ENCODE measurements around the gene SHC4.

Gene SHC4

GRCh38 chr15:48868536-48868935, 95.2 kb downstream of the SHC4 start:
- TF ChIP-seq CTCF (IDR thresholded peaks at IDR 0.05; ENCODE audit: low read depth, low read length, missing control alignments), result no peak
- DNase-seq (ENCODE audit: low read depth), result no peak
- H3K4me3 ChIP-seq (ENCODE audit: low read depth, low read length), result no peak overlapping the region

- H3K4me3 ChIP-seq (ENCODE audit: low read depth, low read length), result no peak overlapping the region
- no peak for TF ChIP-seq CTCF (IDR thresholded peaks at IDR 0.05; ENCODE audit: low read depth, low read length, missing control alignments)
- no peak for DNase-seq (ENCODE audit: low read depth)
These were observed 95.7 kb downstream of the SHC4 start for GRCh38 chr15:48868023-48868422.

GRCh38 chr15:48866141-48866563, 97.6 kb downstream of the SHC4 start:
- no peak overlapping the region for H3K4me3 ChIP-seq (ENCODE audit: low read depth, low read length)
- no peak for TF ChIP-seq CTCF (IDR thresholded peaks at IDR 0.05; ENCODE audit: low read depth, low read length, missing control alignments)
- no peak for DNase-seq (ENCODE audit: low read depth)

GRCh38 chr15:48865370-48866079, 98.2 kb downstream of the SHC4 start:
- DNase-seq (ENCODE audit: low read depth), result no peak
- H3K4me3 ChIP-seq (ENCODE audit: low read depth, low read length), result no peak overlapping the region
- no peak for TF ChIP-seq CTCF (IDR thresholded peaks at IDR 0.05; ENCODE audit: low read depth, low read length, missing control alignments)

- DNase-seq (ENCODE audit: low read depth), result no peak
- H3K4me3 ChIP-seq (ENCODE audit: low read depth, low read length), result no peak overlapping the region
- no peak for TF ChIP-seq CTCF (IDR thresholded peaks at IDR 0.05; ENCODE audit: low read depth, low read length, missing control alignments)
These were observed 101.0 kb downstream of the SHC4 start for GRCh38 chr15:48862705-48863104.

GRCh38 chr15:48861813-48862431, 101.8 kb downstream of the SHC4 start:
- no peak overlapping the region for H3K4me3 ChIP-seq (ENCODE audit: low read depth, low read length)
- TF ChIP-seq CTCF (IDR thresholded peaks at IDR 0.05; ENCODE audit: low read depth, low read length, missing control alignments), result peak; percentile 66
- DNase-seq (ENCODE audit: low read depth), result peak; percentile 46

- DNase-seq (ENCODE audit: low read depth), result no peak
- no peak for TF ChIP-seq CTCF (IDR thresholded peaks at IDR 0.05; ENCODE audit: low read depth, low read length, missing control alignments)
- no peak overlapping the region for H3K4me3 ChIP-seq (ENCODE audit: low read depth, low read length)
These were observed 104.3 kb downstream of the SHC4 start for GRCh38 chr15:48859426-48859825.
